Fibroblast of skin of back (primary cell): Measurements from ENCODE around the gene TENM4.

Experiments
- DNase-seq: peaks from one replicate; pipeline ENCODE4 v3.0.0-alpha.2; 2013

The TENM4 gene

GRCh38 chr11:79291948-79292347, 148.9 kb downstream of the TENM4 start:
- no peak for DNase-seq

- DNase-seq: no peak
Observed at GRCh38 chr11:79290761-79291160, 150.1 kb downstream of the TENM4 start.

- no peak for DNase-seq
Observed at GRCh38 chr11:79287952-79288351, 152.9 kb downstream of the TENM4 start.

GRCh38 chr11:79285756-79286155, 155.1 kb downstream of the TENM4 start:
- DNase-seq: no peak

- no peak for DNase-seq
Observed at GRCh38 chr11:79276736-79277325, 164.0 kb downstream of the TENM4 start.

- peak; percentile 58 for DNase-seq
Observed at GRCh38 chr11:79274636-79275331, 166.0 kb downstream of the TENM4 start.

- DNase-seq: no peak
Observed at GRCh38 chr11:79273781-79274180, 167.0 kb downstream of the TENM4 start.

- no peak for DNase-seq
Observed at GRCh38 chr11:79269611-79270307, 171.1 kb downstream of the TENM4 start.

GRCh38 chr11:79266396-79266795, 174.4 kb downstream of the TENM4 start:
- DNase-seq: no peak

GRCh38 chr11:79265756-79266322, 175.0 kb downstream of the TENM4 start:
- DNase-seq: no peak

GRCh38 chr11:79264284-79264683, 176.5 kb downstream of the TENM4 start:
- DNase-seq: no peak

- no peak for DNase-seq
Observed at GRCh38 chr11:79263001-79263400, 177.8 kb downstream of the TENM4 start.

GRCh38 chr11:79262221-79262620, 178.6 kb downstream of the TENM4 start:
- no peak for DNase-seq

GRCh38 chr11:79261684-79262083, 179.1 kb downstream of the TENM4 start:
- no peak for DNase-seq

- no peak for DNase-seq
Observed at GRCh38 chr11:79259800-79260199, 181.0 kb downstream of the TENM4 start.

GRCh38 chr11:79258576-79258975, 182.3 kb downstream of the TENM4 start:
- DNase-seq: no peak

- no peak for DNase-seq
Observed at GRCh38 chr11:79255965-79256364, 184.9 kb downstream of the TENM4 start.

GRCh38 chr11:79253280-79253679, 187.6 kb downstream of the TENM4 start:
- DNase-seq: no peak

- peak; percentile 32 for DNase-seq
Observed at GRCh38 chr11:79249295-79249993, 191.4 kb downstream of the TENM4 start.

- DNase-seq: no peak
Observed at GRCh38 chr11:79244798-79245197, 196.0 kb downstream of the TENM4 start.

- DNase-seq: peak; percentile 93
Observed at GRCh38 chr11:79244241-79244772, 196.5 kb downstream of the TENM4 start.

- DNase-seq: peak; percentile 26
Observed at GRCh38 chr11:79243422-79244210, 197.2 kb downstream of the TENM4 start.
